Liver (tissue), 9 donors: ENCODE measurements around the gene C16orf74. TPM values are rescaled to one million over a fixed set of nuclear protein-coding genes. Genes with fewer than 3 reads are reported as not detected.

Experiments used
- DNase-seq: peaks from one replicate; pipeline ENCODE4 v3.0.0-alpha.2; 2017; ENCODE audit warnings: low spot score
- H3K27ac ChIP-seq, 2 donors: one replicate each; pipeline ENCODE4 v1.7.0; 2013; ENCODE audit warnings: inconsistent platforms in 2 of 2, low read length in 2 of 2, control low read depth in 1 of 2, low read depth in 1 of 2, mild to moderate bottlenecking in 1 of 2
- H3K27me3 ChIP-seq, 4 donors: one replicate each; pipeline versions ENCODE4 v1.6.1 to v1.7.0; 2013; ENCODE audit warnings: low read length in 3 of 4, inconsistent platforms in 1 of 4, mild to moderate bottlenecking in 1 of 4, moderate library complexity in 1 of 4; ENCODE audit not compliant: control insufficient read depth in 4 of 4, insufficient read depth in 4 of 4
- H3K36me3 ChIP-seq, 4 donors: one replicate each; pipeline versions ENCODE4 v1.6.1 to v1.7.0; 2013; ENCODE audit warnings: low read length in 3 of 4, mild to moderate bottlenecking in 3 of 4, low read depth in 1 of 4, moderate library complexity in 1 of 4; ENCODE audit not compliant: control insufficient read depth in 4 of 4, insufficient read depth in 3 of 4
- H3K4me1 ChIP-seq, 4 donors: one replicate each; pipeline versions ENCODE4 v1.6.1 to v1.7.0; 2013; ENCODE audit warnings: low read length in 3 of 4, mild to moderate bottlenecking in 3 of 4, moderate library complexity in 1 of 4; ENCODE audit not compliant: control insufficient read depth in 4 of 4, insufficient read depth in 4 of 4
- H3K4me3 ChIP-seq, 3 donors: one replicate each; pipeline versions ENCODE4 v1.6.1 to v1.7.0; 2013; ENCODE audit warnings: low read length in 3 of 3, control low read depth in 1 of 3, low read depth in 1 of 3, mild to moderate bottlenecking in 1 of 3
- H3K9ac ChIP-seq, 2 donors: one replicate each; pipeline ENCODE4 v1.7.0; 2013; ENCODE audit warnings: low read length in 2 of 2, mild to moderate bottlenecking in 2 of 2, moderate library complexity in 2 of 2, control low read depth in 1 of 2, low read depth in 1 of 2
- H3K9me3 ChIP-seq, 4 donors: one replicate each; pipeline versions ENCODE4 v1.6.1 to v1.7.0; 2013; ENCODE audit warnings: low read length in 3 of 4; ENCODE audit not compliant: control insufficient read depth in 4 of 4
- ATF3 ChIP-seq: IDR thresholded peaks from 2 replicates; pipeline ENCODE4 v1.6.1; 2016; ENCODE audit warnings: antibody characterized with exemption
- CTCF ChIP-seq: fragments of 150-350 bp; IDR thresholded peaks from 2 replicates; pipeline ENCODE4 v1.5.1; 2017; ENCODE audit warnings: improper control_type of control experiment, low read depth, low read length; ENCODE audit not compliant: missing input control
- EGR1 ChIP-seq, 2 donors: IDR thresholded peaks; 2 replicates each; pipeline ENCODE4 v1.6.1; 2016 to 2018; ENCODE audit warnings: antibody characterized with exemption in 2 of 2, low read depth in 2 of 2
- FOXA1 ChIP-seq: IDR thresholded peaks from 2 replicates; pipeline ENCODE4 v1.6.1; 2016; ENCODE audit warnings: antibody characterized with exemption
- FOXA2 ChIP-seq: IDR thresholded peaks from 2 replicates; pipeline ENCODE4 v1.6.1; 2016; ENCODE audit warnings: antibody characterized with exemption
- GABPA ChIP-seq, 2 donors: IDR thresholded peaks in 1 of 2; conservative IDR thresholded peaks in 1 of 2; 2 replicates each; pipeline ENCODE4 v1.6.1; 2016; ENCODE audit warnings: antibody characterized with exemption in 2 of 2, mild to moderate bottlenecking in 1 of 2, moderate library complexity in 1 of 2
- HNF4A ChIP-seq, 2 donors: conservative IDR thresholded peaks; 2 replicates each; pipeline ENCODE4 v1.6.1; 2016; ENCODE audit warnings: antibody characterized with exemption in 2 of 2, mild to moderate bottlenecking in 2 of 2
- HNF4G ChIP-seq: IDR thresholded peaks from 2 replicates; pipeline ENCODE4 v1.6.1; 2016; ENCODE audit warnings: antibody characterized with exemption
- JUND ChIP-seq, 2 donors: IDR thresholded peaks; 2 replicates each; pipeline ENCODE4 v1.6.1; 2016; ENCODE audit warnings: antibody characterized with exemption in 2 of 2
- MAX ChIP-seq: IDR thresholded peaks from 2 replicates; pipeline ENCODE4 v1.6.1; 2016; ENCODE audit warnings: antibody characterized with exemption
- NR2F2 ChIP-seq: IDR thresholded peaks from 2 replicates; pipeline ENCODE4 v1.6.1; 2016; ENCODE audit warnings: antibody characterized with exemption
- REST ChIP-seq: IDR thresholded peaks from 2 replicates; pipeline ENCODE4 v1.6.1; 2016; ENCODE audit warnings: antibody characterized with exemption, mild to moderate bottlenecking
- RXRA ChIP-seq, 2 donors: IDR thresholded peaks; 2 replicates each; pipeline ENCODE4 v1.6.1; 2017 to 2018; ENCODE audit warnings: antibody characterized with exemption in 2 of 2, mild to moderate bottlenecking in 1 of 2
- SP1 ChIP-seq: IDR thresholded peaks from 2 replicates; pipeline ENCODE4 v1.6.1; 2018; ENCODE audit warnings: antibody characterized with exemption, mild to moderate bottlenecking
- TAF1 ChIP-seq: conservative IDR thresholded peaks from 2 replicates; pipeline ENCODE4 v1.6.1; 2016; ENCODE audit warnings: antibody characterized with exemption, mild to moderate bottlenecking
- YY1 ChIP-seq: IDR thresholded peaks from 2 replicates; pipeline ENCODE4 v1.6.1; 2016; ENCODE audit warnings: antibody characterized with exemption, mild to moderate bottlenecking
- ZBTB33 ChIP-seq: IDR thresholded peaks from 2 replicates; pipeline ENCODE4 v1.6.1; 2016; ENCODE audit warnings: antibody characterized with exemption
- whole genome bisulfite sequencing: extraction: QIAGEN DNeasy Blood & Tissue Kit; methylation state at CpG from one replicate; pipeline ENCODE4 v1.1.7; 2013; 5-methylcytosine and 5-hydroxymethylcytosine counted together
- polyA plus RNA-seq, 2 donors: library from polyadenylated mRNA; stranded (reverse) in 1 of 2; unstranded in 1 of 2; fragments of 200-250 nt in 1 of 2; fragments of >200 nt in 1 of 2; fragmentation: Nextera tagmentation in 1 of 2; extraction: Ambion mirVana in 1 of 2; gene quantifications; one replicate each; pipeline versions ENCODE4 v1.2.1 to v1.2.3, GENCODE V29; 2013 to 2015
- total RNA-seq, 2 donors: library from RNA; depleted of rRNA; stranded (reverse); fragments of >200 nt; gene quantifications; one replicate each; pipeline ENCODE4 v1.2.3, GENCODE V29; 2014
- donor health status: healthy.
- donor health status: healthy.
- donor health status: healthy.
- donor health status: healthy.
- donor health status: healthy.

C16orf74 gene
- total and polyA plus RNA-seq, 4 donors: 0.37 to 0.75 (median 0.43) TPM

GRCh38 chr16:85773044-85773443 is 22.1 kb upstream of the C16orf74 start:
- no peaks in the 10 kb centered on the region for H3K27me3 ChIP-seq
- 95% methylated on average over 6 of the region's 6 CpGs for WGBS
- no peak for DNase-seq
- peaks cover under 1 to 9% (median 5%) of the 10 kb centered on the region in 4 donors for H3K36me3 ChIP-seq
- H3K9me3 ChIP-seq: no peaks in the 10 kb centered on the region
- H3K9ac ChIP-seq: no peak overlapping the region
- H3K4me3 ChIP-seq: no peak overlapping the region
- no peaks in the 10 kb centered on the region for H3K4me1 ChIP-seq
- H3K27ac ChIP-seq: no peak overlapping the region
- TF ChIP-seq NR2F2: no peak
- TF ChIP-seq MAX: no peak
- no peak for TF ChIP-seq YY1
- TF ChIP-seq SP1: no peak
- no peak for TF ChIP-seq FOXA1
- TF ChIP-seq JUND (IDR thresholded peaks at IDR 0.05): no peak

GRCh38 chr16:85770741-85771140 is 19.8 kb upstream of the C16orf74 start:
- Histone ChIP-seq H3K36me3 (peaks cover 0 to 3% (median 0%) of the 10 kb centered on the region in 4 donors), H3K9ac (no peak overlapping the region), H3K4me3 (no peak overlapping the region), H3K4me1 (no peaks in the 10 kb centered on the region), H3K27ac (no peak overlapping the region), H3K9me3 (no peaks in the 10 kb centered on the region), H3K27me3 (no peaks in the 10 kb centered on the region)
- 95% methylated on average over 6 of the region's 6 CpGs for WGBS
- DNase-seq: no peak
- no peak for TF ChIP-seq ZBTB33
- TF ChIP-seq TAF1: no peak
- no peak for TF ChIP-seq HNF4A (conservative IDR thresholded peaks at IDR 0.05)
- TF ChIP-seq SP1: no peak
- no peak for TF ChIP-seq JUND (IDR thresholded peaks at IDR 0.05)
- TF ChIP-seq ATF3: no peak
- TF ChIP-seq RXRA (IDR thresholded peaks at IDR 0.05): no peak
- no peak for TF ChIP-seq FOXA1
- no peak for TF ChIP-seq GABPA (IDR thresholded peaks at IDR 0.05 in 1 of 2, conservative IDR thresholded peaks at IDR 0.05 in 1 of 2)
- no peak for TF ChIP-seq REST
- TF ChIP-seq FOXA2: no peak
- TF ChIP-seq HNF4G: no peak
- TF ChIP-seq CTCF: no peak
- TF ChIP-seq MAX: no peak
- TF ChIP-seq YY1: no peak
- TF ChIP-seq NR2F2: no peak
- no peak for TF ChIP-seq EGR1 (IDR thresholded peaks at IDR 0.05; ENCODE audit: low read depth in 2 of 2)
